Naive thymus-derived CD4-positive, alpha-beta T cell (primary cell): ENCODE data around the gene ACP6. TPM values are rescaled to one million over a fixed set of nuclear protein-coding genes. Genes with fewer than 3 reads are reported as not detected.

Experiments used
- ATAC-seq: fragments of 150-1000 bp; cut with Tn5 transposase; 2 replicates; pipeline ENCODE4 v1.10.0; 2021; ENCODE audit warnings: mild to moderate bottlenecking, moderate library complexity
- CTCF ChIA-PET: fragments of 350-600 bp; sonication (Branson Sonifier 250); formaldehyde crosslinking; loops from one replicate; lab custom pipeline; 2021; ENCODE audit warnings: antibody characterized with exemption; lab: Charles Lee
- POLR2A ChIA-PET: fragments of 350-600 bp; sonication (Branson Sonifier 250); formaldehyde crosslinking; loops from one replicate; lab custom pipeline; 2021; ENCODE audit warnings: antibody characterized with exemption, inconsistent platforms; lab: Charles Lee
- DNase-seq, 9 donors: peaks; one replicate each; pipeline versions ENCODE4 v3.0.0 to v3.0.0-alpha.2; 2020 to 2022; ENCODE audit warnings: mixed read lengths in 1 of 9
- H3K27ac ChIP-seq: one replicate; pipeline ENCODE4 v1.7.0; 2013; ENCODE audit warnings: mild to moderate bottlenecking, low read depth, low read length, moderate library complexity
- H3K27me3 ChIP-seq, 2 donors: one replicate each; pipeline ENCODE4 v1.7.0; 2013; ENCODE audit warnings: low read length in 2 of 2, mild to moderate bottlenecking in 2 of 2, moderate library complexity in 2 of 2; ENCODE audit not compliant: control insufficient read depth in 2 of 2, insufficient read depth in 2 of 2
- H3K36me3 ChIP-seq, 3 experiments: 1 replicate in 2 of 3; 2 replicates in 1 of 3; pipeline ENCODE4 v1.7.0; 2013; ENCODE audit warnings: low read length in 3 of 3, mild to moderate bottlenecking in 3 of 3, moderate library complexity in 1 of 3; ENCODE audit not compliant: insufficient read depth in 3 of 3, control insufficient read depth in 2 of 3
- H3K4me1 ChIP-seq, 2 donors: one replicate each; pipeline ENCODE4 v1.7.0; 2013; ENCODE audit warnings: low read length in 2 of 2, mild to moderate bottlenecking in 2 of 2, moderate library complexity in 1 of 2; ENCODE audit not compliant: control insufficient read depth in 2 of 2, insufficient read depth in 2 of 2
- H3K4me3 ChIP-seq: 2 replicates; pipeline ENCODE4 v1.7.0; 2013; ENCODE audit warnings: mild to moderate bottlenecking, low read length
- H3K9me3 ChIP-seq, 3 experiments: 1 replicate in 2 of 3; 2 replicates in 1 of 3; pipeline ENCODE4 v1.7.0; 2013; ENCODE audit warnings: low read length in 3 of 3; ENCODE audit not compliant: control insufficient read depth in 2 of 3
- H3K27ac Mint-ChIP-seq, 9 donors: one replicate each; pipeline ENCODE4 v1.8.0; 2020 to 2022; ENCODE audit warnings: mixed read lengths in 9 of 9, mild to moderate bottlenecking in 8 of 9, moderate library complexity in 5 of 9, inconsistent platforms in 2 of 9
- H3K27me3 Mint-ChIP-seq, 5 donors: one replicate each; pipeline ENCODE4 v1.8.0; 2021 to 2022; ENCODE audit warnings: mixed read lengths in 5 of 5, mild to moderate bottlenecking in 1 of 5
- H3K36me3 Mint-ChIP-seq, 5 donors: one replicate each; pipeline ENCODE4 v1.8.0; 2020 to 2022; ENCODE audit warnings: mixed read lengths in 5 of 5, mild to moderate bottlenecking in 3 of 5, inconsistent platforms in 1 of 5
- H3K4me1 Mint-ChIP-seq, 7 donors: one replicate each; pipeline ENCODE4 v1.8.0; 2020 to 2022; ENCODE audit warnings: mixed read lengths in 7 of 7, mild to moderate bottlenecking in 3 of 7, inconsistent platforms in 1 of 7
- H3K4me3 Mint-ChIP-seq, 10 donors: one replicate each; pipeline ENCODE4 v1.8.0; 2020 to 2022; ENCODE audit warnings: mild to moderate bottlenecking in 10 of 10, mixed read lengths in 10 of 10, moderate library complexity in 6 of 10, inconsistent platforms in 2 of 10
- H3K9me3 Mint-ChIP-seq, 11 donors: one replicate each; pipeline ENCODE4 v1.8.0; 2020 to 2022; ENCODE audit warnings: mixed read lengths in 11 of 11, mild to moderate bottlenecking in 4 of 11, inconsistent platforms in 1 of 11, moderate library complexity in 1 of 11
- intact Hi-C, 2 donors: fragments of 100-400 bp; cut with micrococcal nuclease; formaldehyde crosslinking; loops; one replicate each; pipeline ENCODE4 v1.15.1; 2023
- polyA plus RNA-seq, 2 donors: library from polyadenylated mRNA; unstranded; fragments of 300-500 nt; fragmentation: Illumina TruSeq; gene quantifications; one replicate each; pipeline ENCODE4 v1.2.3, GENCODE V29; 2021
- total RNA-seq, 6 experiments: library from RNA in 5 of 6; stranded (reverse) in 5 of 6; gene quantifications; 1 replicate in 5 of 6; 2 replicates in 1 of 6; pipeline ENCODE4 v1.2.3 and lab custom pipeline; 2021 to 2026

ACP6 gene
- total and polyA plus RNA-seq, 7 experiments from 2014 or later, result 7.5 to 22.4 (median 16.4) TPM

- no peaks in the 10 kb centered on the region for H3K9me3 ChIP-seq
- H3K27me3 ChIP-seq, result no peaks in the 10 kb centered on the region
- peaks cover 0 to 8% of the 10 kb centered on the region in 2 donors for H3K4me1 ChIP-seq
- no peaks in the 10 kb centered on the region for H3K9me3 Mint-ChIP-seq
- H3K36me3 Mint-ChIP-seq, result peaks cover 11 to 49% (median 26%) of the 10 kb centered on the region in 5 donors
- DNase-seq, result no peak
- H3K4me1 Mint-ChIP-seq, result peaks cover 0 to 24% (median 19%) of the 10 kb centered on the region in 7 donors
- H3K27ac ChIP-seq, result no peak overlapping the region
- H3K36me3 ChIP-seq, result peaks cover 0 to 62% (median 4%) of the 10 kb centered on the region in 3 experiments
- ChIA-PET POLR2A (no interaction called here), CTCF (no interaction called here)
- no peak overlapping the region for H3K4me3 ChIP-seq
- ATAC-seq, result no peak
- H3K4me3 Mint-ChIP-seq, result no peak overlapping the region
- H3K27me3 Mint-ChIP-seq, result no peaks in the 10 kb centered on the region
- intact Hi-C loops, result no loop called here
- H3K27ac Mint-ChIP-seq, result peak overlapping the region in 3 of 9 donors; percentile 6 to 55 (median 28)
Measured at GRCh38 chr1:147613506-147613905, 56.8 kb downstream of the ACP6 start.

GRCh38 chr1:147612366-147612765 lies 58.0 kb downstream of the ACP6 start:
- Histone ChIP-seq H3K9me3 (no peaks in the 10 kb centered on the region), H3K27me3 (no peaks in the 10 kb centered on the region), H3K4me3 (no peak overlapping the region), H3K36me3 (peaks cover 0 to 52% (median 4%) of the 10 kb centered on the region in 3 experiments), H3K4me1 (no peaks in the 10 kb centered on the region), H3K27ac (no peak overlapping the region)
- intact Hi-C loops, result no loop called here
- peaks cover 0 to 19% (median 7%) of the 10 kb centered on the region in 7 donors for H3K4me1 Mint-ChIP-seq
- no peaks in the 10 kb centered on the region for H3K9me3 Mint-ChIP-seq
- ChIA-PET POLR2A (interaction anchor here (0.6 kb wide), 1 partner anchor 13 kb away, joined by 3 read pairs; no protein-coding TSS in a partner anchor), CTCF (no interaction called here)
- H3K36me3 Mint-ChIP-seq, result peaks cover 16 to 49% (median 29%) of the 10 kb centered on the region in 5 donors
- no peak for ATAC-seq
- H3K27ac Mint-ChIP-seq, result no peak overlapping the region
- no peak overlapping the region for H3K4me3 Mint-ChIP-seq
- no peak for DNase-seq
- no peaks in the 10 kb centered on the region for H3K27me3 Mint-ChIP-seq

DNA sequence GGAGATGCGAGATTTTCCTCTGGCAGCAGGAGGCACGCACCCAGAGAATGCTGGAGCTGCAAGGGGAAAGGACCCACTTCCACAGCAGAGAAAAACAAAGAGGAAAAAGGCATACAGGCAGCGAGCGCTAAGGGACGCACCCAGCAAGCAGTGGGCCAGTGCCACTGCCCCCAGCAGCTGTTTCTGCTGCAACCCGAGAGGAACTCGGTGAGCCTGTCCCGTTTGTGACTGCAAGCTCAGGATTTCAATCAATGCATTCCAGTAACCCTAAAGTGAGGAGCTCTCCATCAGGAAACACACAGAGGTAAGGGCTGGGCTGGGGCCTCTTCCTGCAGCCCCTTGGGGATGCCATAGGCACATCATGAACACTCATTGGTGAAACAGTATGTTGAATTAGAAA lies 58.7 kb downstream of the ACP6 start:
- intact Hi-C loops, result no loop called here
- Histone ChIP-seq H3K27ac (no peak overlapping the region), H3K4me3 (no peak overlapping the region), H3K9me3 (no peaks in the 10 kb centered on the region), H3K27me3 (no peaks in the 10 kb centered on the region), H3K4me1 (no peaks in the 10 kb centered on the region), H3K36me3 (peaks cover 0 to 58% (median 4%) of the 10 kb centered on the region in 3 experiments)
- no peak for ATAC-seq
- H3K27ac Mint-ChIP-seq, result no peak overlapping the region
- no peaks in the 10 kb centered on the region for H3K27me3 Mint-ChIP-seq
- H3K9me3 Mint-ChIP-seq, result no peaks in the 10 kb centered on the region
- peaks cover 0 to 15% (median 4%) of the 10 kb centered on the region in 7 donors for H3K4me1 Mint-ChIP-seq
- no peak overlapping the region for H3K4me3 Mint-ChIP-seq
- peaks cover 20 to 53% (median 36%) of the 10 kb centered on the region in 5 donors for H3K36me3 Mint-ChIP-seq
- ChIA-PET CTCF (no interaction called here), POLR2A (no interaction called here)
- DNase-seq, result no peak

DNA sequence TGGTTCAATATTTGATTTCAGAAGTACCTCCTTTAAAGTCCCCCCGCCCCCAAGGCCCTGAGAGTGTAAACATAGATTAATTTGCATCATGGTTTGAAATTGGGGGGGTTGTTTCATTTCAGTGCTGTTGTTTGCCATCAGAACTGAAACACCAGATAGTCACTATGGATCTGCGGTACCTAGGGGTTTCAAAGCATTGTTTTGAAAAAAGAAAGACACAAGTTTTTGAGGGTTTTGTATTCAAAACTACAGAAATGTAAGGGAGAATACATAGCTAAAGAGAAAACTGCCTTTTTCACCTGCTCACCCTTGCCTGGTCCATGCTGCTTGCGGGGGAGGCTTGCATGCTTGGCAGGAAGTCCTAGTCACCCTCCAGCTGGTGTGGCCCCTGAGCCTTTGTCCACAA lies 59.3 kb downstream of the ACP6 start:
- Mint-ChIP-seq H3K4me3 (no peak overlapping the region), H3K27ac (no peak overlapping the region), H3K9me3 (no peaks in the 10 kb centered on the region), H3K27me3 (no peaks in the 10 kb centered on the region), H3K36me3 (peaks cover 19 to 56% (median 34%) of the 10 kb centered on the region in 5 donors), H3K4me1 (peaks cover 0 to 14% (median 4%) of the 10 kb centered on the region in 7 donors)
- H3K36me3 ChIP-seq, result peaks cover 0 to 60% (median 4%) of the 10 kb centered on the region in 3 experiments
- no peaks in the 10 kb centered on the region for H3K9me3 ChIP-seq
- POLR2A ChIA-PET, result no interaction called here
- CTCF ChIA-PET, result no interaction called here
- intact Hi-C loops, result no loop called here
- no peak overlapping the region for H3K4me3 ChIP-seq
- no peak for DNase-seq
- H3K4me1 ChIP-seq, result no peaks in the 10 kb centered on the region
- no peak overlapping the region for H3K27ac ChIP-seq
- no peaks in the 10 kb centered on the region for H3K27me3 ChIP-seq
- ATAC-seq, result no peak

GRCh38 chr1:147609358-147609757 lies 61.0 kb downstream of the ACP6 start:
- Mint-ChIP-seq H3K9me3 (no peaks in the 10 kb centered on the region), H3K4me3 (no peak overlapping the region), H3K27ac (no peak overlapping the region), H3K27me3 (no peaks in the 10 kb centered on the region), H3K4me1 (peaks cover 0 to 15% (median 0%) of the 10 kb centered on the region in 7 donors), H3K36me3 (peaks cover 9 to 51% (median 31%) of the 10 kb centered on the region in 5 donors)
- Histone ChIP-seq H3K36me3 (peaks cover 0 to 60% (median 4%) of the 10 kb centered on the region in 3 experiments), H3K27ac (no peak overlapping the region), H3K9me3 (no peaks in the 10 kb centered on the region), H3K4me1 (no peaks in the 10 kb centered on the region), H3K4me3 (no peak overlapping the region), H3K27me3 (no peaks in the 10 kb centered on the region)
- DNase-seq (no peak), ATAC-seq (no peak)
- POLR2A ChIA-PET, result no interaction called here
- CTCF ChIA-PET, result no interaction called here
- intact Hi-C loops, result no loop called here

- H3K27ac Mint-ChIP-seq, result no peak overlapping the region
- DNase-seq (no peak), ATAC-seq (no peak)
- no peak overlapping the region for H3K27ac ChIP-seq
- no peak overlapping the region for H3K4me3 Mint-ChIP-seq
- H3K36me3 ChIP-seq, result peaks cover 0 to 53% (median 4%) of the 10 kb centered on the region in 3 experiments
- H3K4me1 ChIP-seq, result no peaks in the 10 kb centered on the region
- H3K9me3 Mint-ChIP-seq, result no peaks in the 10 kb centered on the region
- peaks cover 0 to 15% (median 0%) of the 10 kb centered on the region in 7 donors for H3K4me1 Mint-ChIP-seq
- H3K9me3 ChIP-seq, result no peaks in the 10 kb centered on the region
- no peaks in the 10 kb centered on the region for H3K27me3 ChIP-seq
- intact Hi-C loops, result no loop called here
- peaks cover 9 to 44% (median 27%) of the 10 kb centered on the region in 5 donors for H3K36me3 Mint-ChIP-seq
- H3K4me3 ChIP-seq, result no peak overlapping the region
- CTCF ChIA-PET, result no interaction called here
- H3K27me3 Mint-ChIP-seq, result no peaks in the 10 kb centered on the region
- POLR2A ChIA-PET, result no interaction called here
Measured at GRCh38 chr1:147608596-147608995, 61.7 kb downstream of the ACP6 start.

DNA sequence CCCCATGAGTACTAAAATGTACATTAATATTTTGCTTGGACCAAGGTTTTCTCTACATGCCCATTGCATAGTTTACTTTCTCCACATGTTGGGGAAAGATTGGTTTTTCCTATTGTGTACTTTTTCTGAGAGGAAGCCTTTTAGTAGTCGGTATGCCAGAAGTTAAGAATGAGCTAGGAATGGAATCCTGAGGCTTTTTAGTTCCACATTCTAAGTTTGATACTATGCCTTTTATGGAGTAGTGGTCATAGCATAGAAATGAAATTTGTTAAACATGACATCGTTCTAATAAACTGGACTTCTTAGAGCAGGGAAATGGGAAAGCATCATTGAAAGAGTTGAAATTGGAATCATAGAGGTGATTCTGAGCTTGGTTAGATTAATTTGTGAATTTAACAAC lies 64.7 kb downstream of the ACP6 start:
- H3K4me1 Mint-ChIP-seq, result peaks cover 9 to 36% (median 24%) of the 10 kb centered on the region in 7 donors
- no peaks in the 10 kb centered on the region for H3K9me3 Mint-ChIP-seq
- H3K36me3 ChIP-seq, result peaks cover 0 to 23% (median 0%) of the 10 kb centered on the region in 3 experiments
- H3K27ac Mint-ChIP-seq, result no peak overlapping the region
- DNase-seq, result no peak
- H3K4me1 ChIP-seq, result peaks cover 4% of the 10 kb centered on the region in 2 donors
- no peak overlapping the region for H3K4me3 Mint-ChIP-seq
- ChIA-PET CTCF (interaction anchor here (0.6 to 0.8 kb wide), 3 partner anchors 14 to 59 kb away, joined by 3 read pairs; no protein-coding TSS in a partner anchor), POLR2A (interaction anchor here (1.2 kb wide), 1 partner anchor 66 kb away, joined by 3 read pairs; no protein-coding TSS in a partner anchor)
- H3K4me3 ChIP-seq, result no peak overlapping the region
- peaks cover 9 to 27% (median 19%) of the 10 kb centered on the region in 5 donors for H3K36me3 Mint-ChIP-seq
- intact Hi-C loops, result no loop called here
- no peak for ATAC-seq
- no peaks in the 10 kb centered on the region for H3K27me3 ChIP-seq
- no peaks in the 10 kb centered on the region for H3K9me3 ChIP-seq
- H3K27me3 Mint-ChIP-seq, result no peaks in the 10 kb centered on the region
- no peak overlapping the region for H3K27ac ChIP-seq
